ENCODE results near the gene RAPGEF1.

Gene RAPGEF1

DNA sequence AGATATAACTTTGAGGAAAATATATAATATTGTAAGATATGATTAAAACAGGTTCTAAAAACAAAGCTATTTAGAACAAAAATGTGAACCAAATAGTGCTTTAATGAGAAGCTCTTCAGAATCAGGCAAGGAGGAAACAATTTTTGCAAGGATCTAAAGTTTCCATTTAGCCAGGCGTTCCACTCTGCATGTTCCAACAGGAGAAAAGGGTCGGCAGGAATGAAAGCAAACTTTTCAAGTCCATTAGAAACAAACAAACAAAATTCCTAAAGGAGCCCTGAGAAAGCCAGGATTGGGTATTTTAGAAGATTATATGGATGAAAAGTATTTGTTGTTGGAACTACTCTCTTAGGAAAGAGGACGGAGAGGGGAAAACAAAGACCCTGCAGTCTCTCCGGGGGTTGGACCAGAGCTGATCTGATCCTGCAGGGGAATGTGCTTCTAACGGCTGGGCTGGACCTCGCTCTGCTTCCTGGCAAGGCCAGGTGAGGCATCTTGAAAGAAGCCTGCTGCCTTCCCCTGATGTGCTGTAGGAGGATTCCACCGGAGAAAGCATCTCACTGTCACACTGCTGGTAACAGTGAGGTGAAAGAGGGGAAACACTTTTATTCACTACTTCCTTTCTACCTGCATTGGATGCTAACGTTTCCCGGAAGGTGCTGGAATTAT, 100.0 kb downstream of the RAPGEF1 start:
- H3K4me3 ChIP-seq (ENCODE audit: low read depth, low read length) = no peak overlapping the region
- DNase-seq (ENCODE audit: low read depth) = no peak
- in situ Hi-C loops (cut with HindIII; ENCODE audit: low sequenced_read_pairs) = no loop called here
- TF ChIP-seq, protein P1, sequence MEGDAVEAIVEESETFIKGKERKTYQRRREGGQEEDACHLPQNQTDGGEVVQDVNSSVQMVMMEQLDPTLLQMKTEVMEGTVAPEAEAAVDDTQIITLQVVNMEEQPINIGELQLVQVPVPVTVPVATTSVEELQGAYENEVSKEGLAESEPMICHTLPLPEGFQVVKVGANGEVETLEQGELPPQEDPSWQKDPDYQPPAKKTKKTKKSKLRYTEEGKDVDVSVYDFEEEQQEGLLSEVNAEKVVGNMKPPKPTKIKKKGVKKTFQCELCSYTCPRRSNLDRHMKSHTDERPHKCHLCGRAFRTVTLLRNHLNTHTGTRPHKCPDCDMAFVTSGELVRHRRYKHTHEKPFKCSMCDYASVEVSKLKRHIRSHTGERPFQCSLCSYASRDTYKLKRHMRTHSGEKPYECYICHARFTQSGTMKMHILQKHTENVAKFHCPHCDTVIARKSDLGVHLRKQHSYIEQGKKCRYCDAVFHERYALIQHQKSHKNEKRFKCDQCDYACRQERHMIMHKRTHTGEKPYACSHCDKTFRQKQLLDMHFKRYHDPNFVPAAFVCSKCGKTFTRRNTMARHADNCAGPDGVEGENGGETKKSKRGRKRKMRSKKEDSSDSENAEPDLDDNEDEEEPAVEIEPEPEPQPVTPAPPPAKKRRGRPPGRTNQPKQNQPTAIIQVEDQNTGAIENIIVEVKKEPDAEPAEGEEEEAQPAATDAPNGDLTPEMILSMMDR (IDR thresholded peaks at IDR 0.05; ENCODE audit: low read depth, low read length, missing control alignments) = no peak

DNA sequence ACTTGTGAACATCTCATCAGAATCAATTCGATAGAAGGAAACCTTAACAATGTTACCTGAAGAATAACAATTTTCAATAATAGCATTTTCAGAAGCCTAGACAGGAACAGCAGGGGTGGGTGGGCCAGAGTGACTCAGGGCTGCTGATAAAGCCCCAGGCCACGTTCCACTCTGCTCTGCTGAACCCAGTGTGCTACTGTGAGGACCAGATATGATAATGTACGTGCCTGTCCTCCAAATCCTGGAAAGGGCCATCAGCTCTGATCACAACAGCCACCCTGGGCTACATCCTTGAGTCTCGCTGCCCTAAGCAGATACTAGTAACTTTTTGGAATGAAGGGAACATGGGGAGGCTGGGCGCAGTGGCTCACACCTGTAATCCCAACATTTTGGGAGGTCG, 103.3 kb downstream of the RAPGEF1 start:
- TF ChIP-seq, protein P1 (IDR thresholded peaks at IDR 0.05; ENCODE audit: low read depth, low read length, missing control alignments) = no peak
- in situ Hi-C loops (cut with HindIII; ENCODE audit: low sequenced_read_pairs) = no loop called here
- H3K4me3 ChIP-seq (ENCODE audit: low read depth, low read length) = no peak overlapping the region
- DNase-seq (ENCODE audit: low read depth) = no peak

DNA sequence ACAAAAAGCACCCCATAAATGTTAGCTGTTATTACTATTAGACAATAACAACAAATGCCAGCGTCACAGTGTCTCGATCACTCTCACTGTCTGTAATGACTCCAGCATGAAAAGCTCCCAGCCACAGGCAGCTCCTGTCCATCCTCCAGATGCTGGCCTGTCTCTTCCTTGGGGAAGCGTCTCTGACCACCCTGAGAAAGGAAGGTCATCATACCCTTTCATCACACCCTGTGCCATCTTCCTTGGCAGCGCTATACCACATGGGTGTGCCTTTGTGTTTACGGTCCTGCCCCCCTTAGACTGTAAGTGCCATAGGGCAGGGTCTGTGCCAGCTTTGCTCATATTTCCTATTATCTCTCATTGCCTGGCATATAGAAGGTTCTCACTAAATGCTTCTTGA, 104.0 kb downstream of the RAPGEF1 start:
- TF ChIP-seq, protein P1 (IDR thresholded peaks at IDR 0.05; ENCODE audit: low read depth, low read length, missing control alignments) = no peak
- H3K4me3 ChIP-seq (ENCODE audit: low read depth, low read length) = no peak overlapping the region
- in situ Hi-C loops (cut with HindIII; ENCODE audit: low sequenced_read_pairs) = no loop called here
- no peak for DNase-seq (ENCODE audit: low read depth)

DNA sequence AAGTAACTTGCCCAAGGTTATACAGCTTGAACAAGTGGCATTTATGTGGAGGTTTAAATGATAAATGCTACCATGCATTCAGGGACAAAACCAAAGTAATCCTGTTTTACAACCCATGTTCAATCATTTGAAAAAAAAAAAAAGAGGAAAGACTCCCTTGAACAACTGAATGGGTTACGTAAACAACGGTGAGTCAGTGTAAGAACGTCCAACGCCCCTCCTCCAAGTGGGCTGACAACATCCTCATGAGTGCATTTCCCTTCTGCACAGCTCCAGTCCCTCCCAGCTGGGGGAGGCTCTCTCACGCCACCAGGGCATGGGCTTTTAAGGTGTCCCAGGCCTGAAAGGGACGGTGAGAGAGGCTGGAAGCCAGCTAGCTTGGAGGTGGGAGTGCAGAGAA, 104.6 kb downstream of the RAPGEF1 start:
- peak; percentile 91 for DNase-seq (ENCODE audit: low read depth)
- TF ChIP-seq, protein P1 (IDR thresholded peaks at IDR 0.05; ENCODE audit: low read depth, low read length, missing control alignments) = no peak
- H3K4me3 ChIP-seq (ENCODE audit: low read depth, low read length) = no peak overlapping the region
- in situ Hi-C loops (cut with HindIII; ENCODE audit: low sequenced_read_pairs) = no loop called here

DNA sequence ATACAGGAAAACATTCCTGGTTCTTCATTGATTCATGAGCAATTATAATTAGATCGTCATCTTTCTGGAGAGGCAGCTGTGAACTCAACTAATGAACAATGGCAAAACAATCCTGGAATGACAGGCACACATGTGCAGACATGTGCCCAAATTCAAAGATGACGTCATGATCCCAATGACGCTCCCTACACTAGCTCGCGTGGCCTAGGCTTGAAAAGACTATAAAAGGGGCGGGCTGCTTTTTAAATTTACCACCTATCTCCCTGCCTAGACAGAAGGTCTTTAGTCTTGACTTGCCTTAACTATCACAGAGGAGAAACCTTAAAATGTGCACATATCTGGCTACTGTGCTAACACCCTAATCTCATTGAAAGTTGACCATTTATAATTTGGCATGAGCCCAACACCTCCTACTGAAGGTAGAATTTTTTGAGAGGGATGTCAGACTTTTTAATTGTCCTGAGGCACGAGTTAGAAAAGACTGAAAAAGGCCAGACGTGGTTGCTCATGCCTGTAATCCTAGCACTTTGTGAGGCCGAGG, 106.3 kb downstream of the RAPGEF1 start:
- H3K4me3 ChIP-seq (ENCODE audit: low read depth, low read length) = no peak overlapping the region
- TF ChIP-seq, protein P1 (IDR thresholded peaks at IDR 0.05; ENCODE audit: low read depth, low read length, missing control alignments) = no peak
- in situ Hi-C loops (cut with HindIII; ENCODE audit: low sequenced_read_pairs) = no loop called here
- no peak for DNase-seq (ENCODE audit: low read depth)

DNA sequence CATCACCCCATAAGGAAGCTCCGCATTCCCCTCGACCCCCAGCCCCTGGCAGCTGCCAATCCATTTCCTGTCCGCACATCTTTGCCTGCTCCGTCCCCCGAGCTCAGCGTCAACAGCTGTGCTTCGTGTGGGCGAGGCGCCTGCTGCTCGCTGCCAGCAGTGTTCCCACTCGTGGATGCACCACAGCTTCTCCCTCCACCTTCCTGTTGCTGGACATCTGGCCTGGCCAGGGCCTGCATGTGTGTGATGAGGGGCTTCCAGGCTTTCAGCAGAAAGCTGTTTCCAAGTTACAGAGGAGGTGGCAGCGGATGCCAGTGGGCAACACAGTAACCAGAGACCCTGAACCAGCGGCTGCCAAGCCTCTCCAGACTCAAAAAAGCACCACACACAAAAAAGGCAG, 108.6 kb downstream of the RAPGEF1 start:
- no peak overlapping the region for H3K4me3 ChIP-seq (ENCODE audit: low read depth, low read length)
- TF ChIP-seq, protein P1 (IDR thresholded peaks at IDR 0.05; ENCODE audit: low read depth, low read length, missing control alignments) = no peak
- DNase-seq (ENCODE audit: low read depth) = no peak
- in situ Hi-C loops (cut with HindIII; ENCODE audit: low sequenced_read_pairs) = no loop called here

Data from astrocyte of the cerebellum (primary cell).